CD4-positive, alpha-beta T cell treated with Interleukin-15 for 4 hours (primary cell): ENCODE data around the gene RNF125.
"Not testable (repeated sequence)": the region's sequence is repeated elsewhere in the genome, so short reads cannot be mapped to it uniquely, and the experiment has no call there.

Source experiments
- DNase-seq: peaks from one replicate; pipeline ENCODE4 v3.0.0-alpha.2; 2020; ENCODE audit warnings: low spot score

RNF125 gene

DNA sequence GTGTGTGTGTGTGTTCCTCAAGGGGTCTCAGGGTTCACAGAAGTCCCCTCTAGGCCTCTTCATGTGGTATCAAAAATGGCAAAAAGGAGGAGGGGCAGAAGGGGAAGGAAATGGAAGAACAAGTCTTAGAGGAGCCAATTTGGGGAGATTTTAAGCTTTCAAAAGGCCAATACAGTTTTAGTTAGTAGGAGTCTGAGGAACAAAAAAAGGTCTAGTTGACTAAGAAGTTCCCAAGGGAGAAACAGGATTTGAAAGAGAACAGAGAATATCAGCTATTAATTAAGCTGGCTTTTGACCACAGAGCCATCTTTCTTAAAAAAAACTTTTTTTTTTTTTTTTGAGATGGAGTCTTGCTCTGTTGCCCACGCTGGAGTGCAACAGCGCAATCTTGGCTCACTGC lies 7.1 kb downstream of the RNF125 start:
- no peak for DNase-seq

DNA sequence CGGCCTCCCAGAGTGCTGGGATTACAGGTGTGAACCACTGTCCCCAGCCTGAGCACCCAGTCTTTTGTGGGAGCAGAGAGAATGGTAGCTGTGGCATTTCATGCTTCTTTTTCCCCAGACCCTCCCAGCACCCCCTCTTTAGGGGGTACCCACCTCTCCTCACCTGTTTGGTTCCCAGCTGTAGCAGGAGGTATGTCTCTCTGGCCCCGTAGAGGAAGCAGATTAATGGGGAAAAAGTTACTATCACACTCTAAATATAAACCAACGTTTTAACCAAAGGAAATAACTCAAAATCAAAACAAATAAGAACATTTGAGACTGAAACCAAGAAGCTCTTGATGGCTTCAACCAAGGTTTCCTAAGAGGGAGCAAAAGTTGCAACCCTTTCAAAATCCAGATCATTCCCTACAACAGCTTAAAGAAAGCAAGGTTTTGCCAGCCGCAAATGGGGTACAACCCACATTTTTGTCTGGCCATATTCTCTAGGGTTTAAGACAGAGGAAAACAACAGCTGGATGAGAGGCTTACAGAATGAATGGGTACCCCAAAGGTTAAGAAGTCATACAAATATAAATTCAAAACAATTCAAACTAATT lies 8.0 kb downstream of the RNF125 start:
- no peak for DNase-seq

DNA sequence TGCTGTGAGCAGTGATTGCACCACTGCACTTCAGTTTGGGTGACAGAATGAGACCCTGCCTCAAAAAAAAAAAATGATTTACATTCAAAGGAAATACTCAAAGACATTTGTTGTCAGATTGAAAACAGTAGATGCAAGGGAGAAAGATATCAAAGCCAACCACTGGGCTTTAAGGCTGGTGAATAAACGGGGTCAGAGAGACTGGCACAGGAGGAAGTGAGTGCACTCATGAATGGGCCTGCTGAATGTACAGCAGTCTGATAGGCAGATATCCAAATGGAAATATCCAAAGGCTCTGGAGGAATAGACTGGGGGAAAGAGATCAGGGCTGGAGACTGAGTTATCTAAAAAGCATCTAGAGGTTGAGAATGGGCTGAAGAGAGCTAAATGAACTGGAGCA lies 10.9 kb downstream of the RNF125 start:
- no peak for DNase-seq

DNA sequence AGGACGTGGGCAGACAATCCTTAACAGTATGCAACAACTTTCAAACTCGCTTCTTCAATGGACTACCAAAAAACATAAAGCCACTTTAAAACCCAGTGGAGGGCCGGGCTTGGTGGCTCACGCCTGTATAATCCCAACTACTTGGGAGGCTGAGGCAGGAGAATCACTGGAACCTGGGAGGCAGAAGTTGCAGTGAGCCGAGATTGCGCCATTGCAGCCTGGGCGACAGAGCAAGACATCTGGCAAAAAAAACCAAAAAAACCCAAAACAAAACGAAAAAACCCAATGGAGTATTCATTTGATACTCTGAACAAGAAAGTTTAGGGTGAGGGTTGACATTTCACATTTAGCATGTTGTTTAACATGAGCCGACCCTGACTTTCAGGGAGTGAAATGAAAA lies 14.0 kb downstream of the RNF125 start:
- no peak for DNase-seq

DNA sequence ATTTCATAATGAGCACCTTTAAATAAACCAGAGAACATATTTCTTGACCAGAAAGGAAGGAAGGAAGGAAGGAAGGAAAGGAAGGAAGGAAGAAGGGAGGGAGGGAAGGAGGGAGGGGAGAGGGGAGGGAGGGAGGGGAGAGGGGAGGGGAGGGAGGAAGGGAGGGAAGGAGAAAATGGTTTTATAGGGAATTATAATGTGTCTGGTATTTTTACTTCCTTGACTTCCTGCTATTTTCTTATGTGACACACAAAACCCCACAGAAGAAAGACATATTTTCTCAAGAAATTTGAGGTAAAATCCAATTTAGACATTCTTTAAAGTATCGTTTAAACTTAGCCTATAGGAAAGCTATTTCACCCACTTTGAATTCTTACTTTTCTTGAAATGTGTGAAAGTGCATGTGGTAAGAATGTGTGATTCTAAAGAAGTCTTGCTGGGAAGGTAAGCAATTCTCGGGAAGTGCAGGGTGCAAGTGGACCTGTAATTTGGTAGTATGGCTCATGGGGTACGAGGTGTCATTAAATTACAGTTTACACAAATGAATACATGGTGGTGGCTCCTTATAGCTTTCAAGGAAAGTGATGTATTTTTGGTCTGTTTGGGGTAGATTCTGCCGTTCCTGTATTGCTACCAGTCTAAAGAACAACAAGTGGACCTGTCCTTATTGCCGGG lies 18.0 kb downstream of the RNF125 start:
- no peak for DNase-seq

DNA sequence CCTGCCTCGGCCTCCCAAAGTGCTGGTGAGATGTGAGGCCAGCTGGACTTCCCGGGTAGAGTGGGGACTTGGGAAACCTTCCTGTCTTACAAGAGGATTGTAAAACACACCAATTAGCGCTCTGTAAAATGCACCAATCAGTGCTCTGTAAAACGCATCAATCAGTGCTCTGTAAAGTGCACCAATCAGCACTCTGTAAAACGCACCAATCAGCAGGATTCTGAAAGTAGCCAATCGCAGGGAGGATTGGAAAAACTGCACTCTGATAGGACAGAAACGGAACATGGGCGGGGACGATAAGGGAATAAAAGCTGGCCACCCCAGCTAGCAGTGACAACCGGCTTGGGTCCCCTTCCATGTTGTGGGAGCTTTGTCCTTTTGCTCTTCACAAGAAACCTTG lies 19.0 kb downstream of the RNF125 start:
- DNase-seq: no peak

DNA sequence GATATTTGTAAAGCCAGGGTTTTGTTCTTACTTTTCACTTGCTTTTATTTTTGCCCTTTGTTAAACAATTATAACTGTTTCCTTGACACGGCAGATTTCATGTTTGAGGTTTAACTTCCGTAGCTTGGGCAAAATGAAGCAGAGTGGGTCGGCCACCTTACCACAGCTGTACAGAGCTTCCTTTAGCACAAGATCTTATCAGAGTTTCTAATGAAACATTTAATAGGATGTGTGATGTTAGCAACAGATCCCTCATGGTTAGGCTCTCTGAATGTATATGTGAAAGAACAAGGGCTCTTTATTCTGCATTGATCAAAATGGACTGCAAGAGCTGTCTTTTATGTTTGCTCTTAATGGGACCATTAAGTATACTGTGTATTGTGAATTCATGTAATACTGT lies 22.3 kb downstream of the RNF125 start:
- DNase-seq: peak; percentile 70

DNA sequence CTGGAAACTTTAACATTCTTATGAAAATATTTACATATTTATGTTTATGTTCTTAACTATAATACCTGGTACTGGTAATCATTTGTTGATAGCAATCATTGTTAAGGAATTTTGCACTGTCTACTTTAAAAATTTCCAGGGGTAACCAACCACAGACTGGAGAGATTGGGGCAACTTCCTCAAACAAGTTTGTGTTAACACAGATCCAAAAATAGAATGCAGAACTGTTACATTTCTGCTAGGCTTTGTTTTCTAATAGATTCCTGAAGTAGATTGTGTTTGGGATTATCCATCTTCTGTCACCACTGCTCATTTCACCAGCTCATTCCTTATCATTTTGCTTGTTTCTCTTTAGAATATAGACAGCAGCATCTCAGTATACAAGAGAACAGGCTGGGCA lies 23.7 kb downstream of the RNF125 start:
- no peak for DNase-seq

DNA sequence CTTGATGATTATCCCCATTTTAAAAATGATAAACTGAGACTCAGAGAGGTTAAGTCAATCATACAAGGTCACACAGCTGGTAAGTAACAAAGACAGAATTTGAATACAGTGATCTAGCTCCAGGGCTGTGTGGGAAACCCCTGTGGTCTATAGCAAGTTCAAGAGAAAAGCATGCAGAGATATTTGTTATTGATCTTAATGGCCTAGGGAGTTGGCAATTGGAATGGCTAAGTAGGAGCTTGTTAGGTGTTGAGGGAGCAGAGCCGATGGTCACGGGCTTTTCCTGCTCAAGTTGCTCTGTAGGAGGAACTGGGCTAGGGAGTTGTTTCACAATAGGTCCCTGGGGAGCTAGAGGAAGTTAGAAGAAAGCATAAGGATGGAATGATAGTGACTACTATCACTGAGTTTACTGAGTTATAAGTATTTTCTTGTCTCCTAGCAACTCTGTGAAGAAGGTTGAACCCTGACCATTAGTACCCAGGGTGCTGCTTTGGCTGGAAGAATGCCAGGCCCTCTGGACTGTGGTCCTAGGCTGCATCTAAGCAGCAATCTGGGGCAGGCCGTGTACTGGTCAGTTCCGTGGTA lies 30.0 kb downstream of the RNF125 start:
- no peak for DNase-seq

DNA sequence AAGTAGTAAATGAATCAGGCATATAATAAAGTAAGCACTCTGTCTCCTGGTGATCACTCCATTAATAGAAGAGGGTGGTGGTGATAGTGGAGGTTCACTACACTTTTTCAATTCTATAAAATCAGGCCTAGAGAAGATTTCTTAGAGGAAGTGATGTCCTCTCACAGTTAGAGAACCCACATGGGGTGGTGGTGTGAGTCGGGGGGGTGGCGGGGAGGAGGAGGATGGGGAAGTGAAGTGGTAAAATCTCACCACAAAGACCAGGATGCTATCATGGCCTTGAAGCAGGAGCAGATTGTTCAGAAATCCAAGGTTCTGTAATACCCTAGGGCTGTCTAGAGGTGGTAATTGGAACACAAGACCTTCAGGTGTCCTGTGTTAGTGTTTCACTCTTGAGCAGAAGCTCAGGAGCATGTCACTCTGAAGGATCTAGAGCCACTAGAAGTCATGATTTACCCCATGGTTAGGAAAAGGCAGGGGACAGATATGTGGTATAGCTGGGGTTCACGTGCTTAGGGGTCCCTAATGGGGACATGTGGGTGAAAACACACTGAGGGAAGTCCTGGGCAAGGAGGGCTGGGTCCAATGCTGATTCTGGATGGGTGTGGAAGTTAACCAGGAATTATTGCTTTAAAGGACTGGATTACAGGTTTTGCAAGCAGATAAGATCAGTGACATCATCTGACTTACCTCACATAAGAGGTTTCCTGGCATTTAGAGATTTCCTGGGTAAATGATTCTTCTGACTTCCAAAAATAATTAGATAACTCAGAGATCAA lies 31.0 kb downstream of the RNF125 start:
- peak; percentile 69 for DNase-seq

DNA sequence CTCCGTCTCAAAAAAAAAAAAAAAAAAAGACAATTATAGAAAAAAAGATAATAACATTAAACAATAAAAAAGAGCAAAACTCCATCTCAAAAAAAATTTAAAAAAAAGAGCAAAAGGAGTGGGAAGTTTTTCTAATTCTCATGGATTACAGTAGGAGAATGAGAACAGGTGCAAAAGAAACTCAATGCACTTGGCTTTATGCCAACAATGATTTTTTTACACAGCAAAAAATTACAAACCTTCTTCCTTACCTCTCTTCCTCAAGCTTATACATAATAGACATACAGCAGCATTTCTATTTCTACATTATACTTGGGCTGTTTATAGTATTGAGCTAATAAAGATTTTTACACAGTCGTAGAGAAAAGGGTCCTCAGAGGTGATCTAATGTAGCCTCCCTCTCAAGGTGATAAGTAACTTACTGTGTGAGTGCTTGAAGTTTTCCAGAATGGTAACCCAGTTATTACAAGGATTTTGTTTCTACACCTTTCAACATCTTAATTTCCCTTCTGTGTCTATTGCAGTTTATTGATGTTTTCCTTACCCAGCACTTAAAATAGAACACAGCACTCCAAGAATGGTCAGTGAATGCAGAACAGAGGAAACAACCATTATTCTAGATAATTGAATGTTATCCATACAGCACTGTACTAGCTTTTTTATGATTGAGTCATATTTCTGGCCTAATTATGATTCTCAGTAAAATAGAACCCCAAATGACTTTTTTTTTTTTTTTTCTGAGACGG lies 38.2 kb downstream of the RNF125 start:
- DNase-seq: no peak

DNA sequence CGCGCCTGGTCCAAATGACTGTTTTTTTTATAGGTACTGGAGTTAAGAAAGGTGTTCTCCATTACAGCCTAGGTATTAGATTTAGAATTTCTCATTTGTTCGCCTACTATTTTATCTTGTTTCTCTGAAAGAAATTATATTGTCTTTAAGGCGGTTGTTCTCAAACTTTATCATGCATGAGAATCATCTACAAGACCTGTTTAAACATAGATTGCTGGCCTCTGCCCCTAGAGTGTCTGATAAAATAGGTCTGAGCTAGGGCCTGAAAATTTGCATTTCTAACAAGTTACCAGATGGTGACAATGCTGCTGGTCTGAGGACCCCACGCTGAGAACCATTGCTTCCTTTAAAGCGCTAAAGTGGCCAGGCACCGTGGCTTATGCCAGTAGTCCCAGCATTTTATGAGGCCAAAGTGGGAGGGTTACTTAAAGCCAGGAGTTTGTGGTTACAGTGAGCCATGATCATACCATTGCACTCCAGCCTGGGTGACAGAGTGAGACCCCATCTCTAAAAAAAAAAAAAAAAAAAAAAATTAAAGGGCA lies 39.1 kb downstream of the RNF125 start:
- DNase-seq: no peak

DNA sequence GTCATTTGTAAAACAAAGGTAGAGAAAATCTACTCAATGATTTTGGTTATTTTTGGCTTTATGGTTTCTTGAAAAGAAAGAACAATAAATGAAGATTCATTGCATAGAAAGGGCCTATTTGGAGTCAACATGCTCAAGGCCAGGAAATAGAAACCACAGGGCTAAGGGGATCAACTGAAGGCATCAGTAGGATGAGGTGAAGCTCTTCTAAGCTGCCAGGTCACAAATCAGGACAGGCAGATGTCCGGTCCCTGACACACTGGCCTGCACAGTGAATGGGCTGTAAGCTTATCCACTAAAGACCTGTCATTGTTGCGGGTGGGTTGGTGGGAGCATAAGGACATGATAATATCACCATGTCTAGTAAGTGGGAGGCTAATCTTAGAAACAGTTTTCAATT lies 41.4 kb downstream of the RNF125 start:
- DNase-seq: no peak

DNA sequence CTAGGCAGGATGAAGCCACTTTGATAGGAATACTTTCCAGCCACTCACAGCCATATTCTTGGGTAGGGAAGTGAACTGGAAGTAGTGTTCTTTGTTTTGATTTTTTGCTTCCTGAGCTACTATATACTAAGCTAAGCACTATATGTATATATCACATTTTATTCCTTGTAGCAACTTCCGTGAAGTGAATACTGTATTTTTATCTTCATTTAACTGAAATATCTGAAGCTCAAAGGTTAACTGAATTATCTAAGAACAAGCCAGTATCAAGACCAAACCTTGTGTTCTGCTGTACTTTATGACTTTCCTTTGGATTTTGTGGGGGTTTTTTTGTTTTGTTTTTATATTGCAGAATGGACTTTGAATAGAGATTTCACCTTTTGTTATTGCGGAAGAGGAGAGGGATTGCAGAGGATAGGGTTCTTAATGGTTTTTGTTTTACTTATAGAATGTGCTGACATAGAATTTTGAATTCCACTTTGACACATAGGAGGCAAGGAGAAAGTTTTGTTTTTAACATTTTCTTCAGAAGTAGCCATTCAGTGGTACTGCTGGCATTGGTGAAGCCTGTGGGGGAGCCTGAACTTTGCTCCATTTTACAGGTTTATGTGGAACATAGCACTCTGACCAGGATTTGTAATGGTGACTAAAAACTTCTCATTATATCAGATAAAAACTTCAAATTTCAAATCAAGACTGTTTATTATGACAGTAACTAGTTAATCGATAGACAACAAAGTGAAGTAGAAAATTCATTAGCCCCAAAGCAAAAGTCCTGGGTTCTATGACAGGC lies 48.9 kb downstream of the RNF125 start:
- DNase-seq: no peak

DNA sequence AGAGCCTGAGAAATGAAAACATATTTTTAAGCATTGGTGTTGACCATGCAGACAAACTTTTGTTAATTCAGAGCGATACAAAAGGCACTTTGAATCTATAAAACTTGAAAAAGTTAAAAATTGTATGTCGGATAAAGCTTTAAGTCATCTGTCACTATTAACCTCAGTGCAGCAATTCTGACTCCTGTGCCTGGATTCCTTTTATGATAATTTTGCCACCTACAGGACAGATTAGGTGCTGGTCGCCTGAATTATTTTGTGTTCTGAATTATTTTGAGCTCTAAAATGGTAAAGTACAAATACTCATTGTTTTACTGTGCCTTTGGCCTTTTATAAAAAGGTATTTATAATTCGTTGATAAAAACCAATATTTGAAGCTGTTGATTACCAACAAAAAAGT lies 53.7 kb downstream of the RNF125 start:
- DNase-seq: peak; percentile 57

DNA sequence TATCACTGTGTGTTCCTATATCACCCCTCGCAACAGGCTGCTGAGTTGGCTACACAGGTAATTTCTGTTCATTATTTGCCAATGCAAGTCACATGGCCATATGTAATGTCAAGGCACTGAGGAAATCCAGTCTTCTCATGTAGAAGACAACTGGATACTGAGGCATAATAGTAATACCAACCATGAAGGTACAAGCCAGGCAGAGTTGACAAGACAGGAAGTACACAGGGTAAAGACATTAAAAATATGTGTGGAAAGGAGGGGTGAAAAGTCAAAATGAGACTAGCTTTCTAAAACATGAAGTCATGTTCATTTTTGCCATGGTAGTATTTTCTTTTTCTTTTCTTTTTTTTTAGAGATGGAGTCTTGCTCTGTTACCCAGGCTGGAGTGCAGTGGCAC lies 55.6 kb downstream of the RNF125 start:
- DNase-seq: no peak

DNA sequence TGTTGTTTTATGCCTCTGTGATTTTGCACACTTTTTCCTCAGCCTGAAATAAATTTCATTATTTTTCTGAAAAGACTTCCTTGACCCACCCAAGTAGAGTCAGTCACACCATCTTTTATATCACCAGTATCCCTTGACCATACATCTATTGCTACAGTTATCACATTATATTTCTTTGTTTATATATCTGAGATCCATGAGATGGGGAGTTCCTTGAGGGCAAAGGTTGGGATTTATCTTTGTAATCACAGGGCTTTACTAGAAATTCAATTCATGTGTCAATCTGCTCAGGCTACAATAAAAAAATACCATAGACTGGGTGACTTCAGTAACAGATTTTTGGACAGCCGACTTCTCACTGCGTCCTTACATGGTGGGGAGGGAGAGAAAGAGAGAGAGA lies 60.2 kb downstream of the RNF125 start:
- DNase-seq: no peak

DNA sequence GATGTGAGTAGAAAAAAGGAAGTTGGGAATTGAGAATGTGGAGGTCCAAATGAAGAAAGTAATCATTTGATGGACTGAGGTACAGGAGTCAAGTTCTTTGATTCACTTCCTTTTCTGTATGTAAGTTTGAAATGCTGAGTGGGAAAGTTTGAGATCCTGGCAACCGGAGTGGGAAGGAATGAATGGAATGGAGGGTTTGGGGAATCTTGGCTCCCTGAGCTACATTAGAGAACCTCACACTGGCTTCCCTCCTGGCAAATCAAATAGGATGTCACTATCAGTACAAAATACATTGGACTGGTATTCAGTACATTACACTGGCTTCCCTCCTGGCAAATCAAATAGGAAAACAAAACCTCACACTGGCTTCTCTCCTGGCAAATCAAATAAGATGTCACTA lies 63.3 kb downstream of the RNF125 start:
- no peak for DNase-seq

DNA sequence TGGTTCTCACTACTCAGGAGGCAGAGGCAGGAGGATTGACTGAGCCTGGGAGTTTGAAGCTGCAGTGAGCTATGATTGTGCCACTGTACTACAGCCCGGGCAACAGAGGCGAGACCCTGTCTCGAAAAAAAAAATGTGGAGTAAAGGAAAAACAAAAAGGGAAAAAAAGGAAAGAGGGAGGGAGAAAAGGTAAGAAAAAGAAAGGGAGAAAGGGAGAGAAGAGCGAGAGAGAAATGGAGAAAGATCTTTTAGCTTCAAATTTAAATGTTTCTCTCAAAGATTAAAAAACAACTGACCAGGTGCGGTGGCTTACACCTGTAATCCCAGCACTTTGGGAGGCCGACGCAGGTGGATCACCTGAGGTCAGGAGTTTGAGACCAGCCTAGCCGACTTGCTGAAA lies 65.2 kb downstream of the RNF125 start:
- DNase-seq: no peak

DNA sequence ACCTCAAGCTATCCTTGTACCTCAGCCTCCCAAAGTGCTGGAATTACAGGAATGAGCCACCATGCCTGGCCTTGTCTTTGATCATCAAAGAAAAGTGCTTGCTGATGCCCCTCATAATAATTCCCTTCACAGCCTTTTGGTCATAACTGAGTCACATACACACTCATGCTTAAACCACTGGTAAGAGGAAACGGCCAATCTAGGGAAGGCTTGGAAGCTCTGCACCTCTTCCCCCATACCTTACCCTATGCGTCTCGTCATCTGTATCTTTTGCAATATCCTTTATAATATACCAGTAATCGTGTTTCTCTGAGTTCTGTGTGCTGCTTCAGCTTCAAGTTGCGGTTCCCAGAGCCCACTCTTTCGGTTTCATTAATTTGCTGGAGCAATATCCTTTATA lies 68.3 kb downstream of the RNF125 start:
- DNase-seq: no peak

DNA sequence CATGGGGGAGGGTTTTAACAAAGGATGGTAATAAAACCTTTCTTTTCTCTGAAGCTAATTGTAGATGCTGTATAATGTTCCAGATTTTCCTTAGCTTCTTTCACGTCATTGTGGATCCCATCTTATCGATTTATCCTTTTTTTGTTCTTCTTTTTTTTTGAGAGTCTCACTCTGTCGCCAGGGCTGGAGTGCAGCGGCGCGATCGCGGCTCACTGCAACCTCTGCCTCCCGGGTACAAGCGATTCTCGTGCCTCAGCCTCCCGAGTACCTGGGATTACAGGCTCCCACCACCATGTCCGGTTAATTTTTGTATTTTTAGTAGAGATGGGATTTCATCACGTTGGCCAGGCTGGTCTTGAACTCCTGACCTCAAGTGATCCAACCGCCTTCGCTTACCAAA lies 72.2 kb downstream of the RNF125 start:
- DNase-seq: not testable (repeated sequence)
